ENCODE measurements around the gene COL15A1.

- TF ChIP-seq POLR2A (IDR thresholded peaks at IDR 0.05; ENCODE audit: low read length) (no peak), GATA1 (IDR thresholded peaks at IDR 0.05; ENCODE audit: low read depth, low read length) (no peak)
Measured at GRCh38 chr9:99004717-99005460, 61.2 kb downstream of the COL15A1 start.
